T1000 (cell line): Measurements from ENCODE around the gene CHD9NB.
"Not testable (repeated sequence)": the region's sequence is repeated elsewhere in the genome, so short reads cannot be mapped to it uniquely, and the experiment has no call there.

Experiments used
- DNase-seq: peaks from one replicate; lab custom pipeline; 2025; ENCODE audit warnings: mixed read lengths; lab: John Stamatoyannopoulos, UW

CHD9NB gene

GRCh38 chr16:53056392-53056881, 3.7 kb upstream of the CHD9NB start:
- DNase-seq: no peak

GRCh38 chr16:53055541-53056391, 3.1 kb upstream of the CHD9NB start:
- peak; percentile 6 for DNase-seq

DNA sequence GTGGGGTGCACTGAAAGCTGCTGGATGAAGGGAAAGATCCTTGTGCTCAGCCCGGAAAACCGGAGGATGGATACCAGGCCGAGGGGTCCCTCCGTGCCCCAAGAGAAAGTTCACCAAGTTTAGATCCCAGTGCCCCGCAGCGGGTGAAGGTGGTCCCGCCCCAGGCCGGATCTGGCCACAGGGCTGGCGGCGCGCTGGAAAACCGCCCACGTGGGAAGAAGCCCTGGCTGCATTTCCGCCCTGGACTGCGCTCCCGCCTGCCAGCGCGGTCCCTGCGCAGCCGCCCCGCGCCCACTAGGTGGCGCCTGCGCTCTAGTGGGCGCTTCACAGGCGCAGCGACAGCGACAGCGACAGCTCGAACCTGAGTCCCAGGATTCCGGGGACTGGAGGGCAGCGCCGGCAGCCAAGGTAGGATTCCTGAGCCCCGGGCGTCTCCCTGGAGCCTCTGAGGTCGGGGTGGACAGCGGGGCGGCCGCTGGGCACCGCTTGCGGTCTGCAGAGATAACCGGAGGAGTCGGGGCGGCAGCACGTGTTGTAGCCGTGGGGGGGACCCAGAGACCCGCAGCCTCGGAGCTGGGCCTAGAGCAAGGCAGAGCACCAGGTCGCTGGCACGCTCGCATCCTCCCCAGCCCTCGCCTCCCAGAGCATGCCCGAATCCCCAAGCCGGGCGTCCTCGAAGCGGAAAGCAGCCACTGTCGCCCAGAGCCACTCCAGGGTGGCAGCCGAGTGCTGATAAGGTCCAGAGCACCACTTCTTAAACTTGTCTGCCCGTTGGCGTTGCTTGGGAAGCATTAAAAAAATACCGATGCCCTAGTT, 2.2 kb upstream of the CHD9NB start, which contains the start of gene CHD9:
Gene CHD9, plus strand, starts transcription at position 322 of the 816 bp plus-strand sequence. CDS start 101,099 bp downstream, outside the sequence.
- DNase-seq: peak; percentile 82

DNA sequence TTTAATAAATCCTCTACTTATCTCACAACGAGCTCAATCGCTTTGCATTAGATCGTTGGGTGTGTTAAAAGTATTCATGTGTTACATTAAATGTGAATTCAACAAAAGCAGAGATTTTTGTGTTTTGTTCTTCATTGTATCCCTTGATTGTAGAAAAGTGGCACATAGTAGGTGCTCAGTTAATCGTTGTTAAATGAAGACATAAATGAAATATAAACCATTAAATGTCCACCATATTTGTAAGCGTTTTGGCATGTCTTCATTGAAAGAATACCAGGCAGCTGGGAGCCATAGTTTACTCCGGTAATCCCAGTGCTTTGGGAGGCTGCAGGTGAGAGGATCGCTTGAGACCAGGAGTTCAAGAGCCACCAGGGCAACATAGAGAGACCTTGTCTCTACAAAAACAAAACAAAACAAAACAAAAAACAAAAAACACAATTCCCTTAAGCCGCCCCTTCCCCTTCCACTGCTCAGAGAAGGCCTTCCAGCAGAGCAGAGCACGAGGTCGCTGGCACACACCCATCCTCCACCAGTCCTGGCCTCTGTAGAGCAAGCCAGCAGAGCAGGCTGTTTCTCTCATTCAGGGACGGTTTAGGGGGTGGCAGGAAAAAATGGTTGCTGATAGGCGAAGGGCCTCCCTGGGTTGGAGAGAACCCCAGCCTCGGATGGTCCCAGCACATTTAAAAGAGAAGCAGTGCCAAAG, 1.4 kb upstream of the CHD9NB start:
- DNase-seq: no peak

DNA sequence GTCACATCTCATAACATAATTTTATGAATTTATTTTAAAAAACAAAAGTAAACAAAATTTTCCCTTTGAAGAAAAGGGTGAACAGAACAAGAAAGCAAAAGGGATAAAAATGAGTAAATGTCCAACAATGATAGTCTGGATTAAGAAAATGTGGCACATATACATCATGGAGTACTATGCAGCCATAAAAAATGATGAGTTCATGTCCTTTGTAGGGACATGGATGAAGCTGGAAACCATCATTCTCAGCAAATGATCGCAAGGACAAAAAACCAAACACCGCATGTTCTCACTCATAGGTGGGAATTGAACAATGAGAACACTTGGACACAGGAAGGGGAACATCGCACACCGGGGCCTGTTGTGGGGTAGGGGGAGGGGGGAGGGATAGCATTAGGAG, 1.4 kb downstream of the CHD9NB start:
- not testable (repeated sequence) for DNase-seq

- no peak for DNase-seq
Observed at GRCh38 chr16:53048139-53048915, 4.4 kb downstream of the CHD9NB start.

GRCh38 chr16:53047515-53047914, 5.2 kb downstream of the CHD9NB start:
- DNase-seq: not testable (repeated sequence)

DNA sequence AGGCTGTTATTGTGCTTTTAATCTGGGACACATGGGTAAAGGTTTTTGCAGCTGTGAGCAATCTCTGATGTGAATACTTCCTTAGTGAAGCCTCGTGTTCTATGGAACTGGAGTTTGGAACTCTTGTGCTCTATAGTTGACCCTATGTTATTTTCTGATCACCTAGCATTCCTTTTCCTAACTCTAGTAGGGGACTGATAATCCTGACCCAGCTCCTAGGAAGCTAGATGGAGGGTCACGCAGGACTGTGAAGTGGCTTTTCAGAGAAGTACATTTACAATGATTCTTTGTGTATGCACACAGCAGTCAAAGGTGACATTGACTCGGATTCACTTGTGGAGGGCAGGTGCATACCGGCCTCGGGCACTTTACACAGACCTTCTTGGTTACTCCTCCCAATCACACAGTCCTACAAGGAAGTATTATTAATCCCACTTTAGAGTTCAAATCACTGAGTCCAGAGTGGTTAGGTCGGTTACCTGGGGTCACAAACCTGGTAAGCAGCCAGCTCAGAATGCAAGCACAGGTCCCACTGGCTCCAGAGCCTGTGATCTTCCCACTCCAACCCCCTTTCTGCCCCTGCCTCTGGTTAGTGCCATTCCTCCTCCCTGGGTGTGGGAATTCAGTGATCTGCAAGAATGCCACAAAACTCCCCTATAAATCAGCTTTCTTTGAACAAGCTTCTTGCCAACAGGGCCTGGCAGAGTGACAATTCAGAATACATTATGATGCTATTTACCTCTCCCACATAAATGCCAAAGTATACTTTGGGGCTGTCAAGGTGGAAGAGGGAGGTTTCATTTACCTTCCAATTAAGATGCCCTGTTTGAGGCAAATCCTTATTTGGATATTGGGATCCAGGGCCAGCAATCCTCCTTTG, 7.1 kb downstream of the CHD9NB start:
- DNase-seq: no peak

DNA sequence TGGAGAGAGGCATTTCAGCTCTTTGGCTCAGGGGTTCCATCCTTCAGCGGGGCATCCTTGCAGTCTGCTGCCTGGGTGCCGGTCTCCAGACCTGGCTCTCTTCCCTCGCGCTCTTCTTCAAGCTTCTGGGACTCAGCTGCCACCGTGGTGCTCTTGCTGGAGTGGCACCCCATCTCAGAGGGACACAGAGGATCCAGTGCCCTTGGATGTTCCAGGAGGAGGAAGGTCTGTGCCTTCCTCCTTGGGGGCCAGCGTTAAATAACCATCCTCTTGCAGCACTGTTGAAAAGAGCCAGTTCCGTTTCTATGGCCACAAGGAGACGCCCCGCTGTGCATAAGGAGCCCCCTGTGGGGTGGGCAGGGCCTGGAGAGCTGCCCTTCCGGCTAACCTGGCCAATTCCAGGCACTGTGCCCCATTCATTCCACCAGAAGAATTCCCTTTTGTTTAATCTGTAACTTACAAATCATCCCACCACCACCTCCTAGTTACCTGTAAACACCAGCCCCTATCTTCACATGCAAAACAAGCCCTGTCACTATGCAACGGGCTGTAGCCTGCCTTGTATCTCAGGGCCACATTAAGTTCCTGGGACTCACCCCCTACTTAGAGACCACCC, 8.6 kb downstream of the CHD9NB start:
- no peak for DNase-seq

- DNase-seq: no peak
Observed at GRCh38 chr16:53043428-53043831, 9.3 kb downstream of the CHD9NB start.

DNA sequence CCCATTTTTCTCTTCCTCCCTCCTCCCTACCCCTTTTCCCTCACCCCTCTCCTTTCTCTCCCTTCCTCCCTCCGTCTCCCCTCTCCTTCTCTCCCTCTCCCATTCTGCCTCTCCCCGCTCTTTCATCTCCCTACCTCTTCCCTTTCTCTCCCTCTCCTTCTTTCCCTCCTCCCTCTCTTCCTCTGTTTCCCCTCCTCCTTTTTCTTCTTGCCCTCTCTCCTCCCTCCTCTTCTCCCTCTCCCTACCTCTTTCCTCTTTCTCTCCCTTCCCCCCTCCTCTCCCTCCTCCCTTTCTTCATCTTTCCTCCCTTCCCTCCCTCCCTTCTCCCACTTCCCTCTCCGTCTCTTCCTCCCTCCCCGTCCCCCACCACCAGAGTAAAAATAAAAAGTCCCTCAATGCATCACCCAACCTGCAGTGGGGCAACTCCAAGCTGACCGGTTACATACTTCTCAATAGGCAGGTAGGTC, 10.4 kb downstream of the CHD9NB start:
- no peak for DNase-seq

- no peak for DNase-seq
Observed at GRCh38 chr16:53041320-53042051, 11.2 kb downstream of the CHD9NB start.

DNA sequence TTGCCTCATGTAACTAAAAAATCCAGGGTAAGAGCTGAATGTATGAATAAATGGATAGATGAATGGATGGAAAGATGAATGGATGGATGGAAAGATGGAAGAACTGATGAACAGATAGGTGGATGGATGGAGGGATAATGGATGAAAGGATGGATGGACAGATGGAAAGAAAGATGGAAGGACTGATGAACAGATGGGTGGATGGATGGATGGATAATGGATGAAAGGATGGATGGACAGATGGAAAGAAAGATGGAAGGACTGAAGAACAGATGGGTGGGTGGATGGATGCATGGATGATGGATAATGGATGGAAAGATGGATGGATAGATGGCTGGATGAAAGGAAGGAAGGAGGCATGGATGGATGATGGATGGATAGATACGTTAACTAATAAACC, 11.9 kb downstream of the CHD9NB start:
- DNase-seq: no peak

DNA sequence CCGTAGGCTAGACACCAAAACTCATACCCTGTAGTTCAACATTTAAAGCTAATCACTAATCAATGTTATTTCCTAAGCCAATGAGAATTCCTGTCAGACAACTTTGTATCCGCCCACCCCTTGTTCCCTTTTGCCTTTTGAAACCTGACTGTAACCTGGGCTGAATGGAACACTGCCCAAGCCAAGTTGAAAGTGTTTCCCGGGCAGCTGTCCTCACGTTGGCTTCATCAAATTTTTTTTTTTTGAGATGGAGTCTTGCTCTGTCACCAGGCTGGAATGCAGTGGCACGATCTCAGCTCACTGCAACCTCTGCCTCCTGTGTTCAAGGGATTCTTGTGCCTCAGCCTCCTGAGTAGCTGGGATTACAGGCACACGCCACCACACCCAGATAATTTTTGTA, 16.0 kb downstream of the CHD9NB start:
- not testable (repeated sequence) for DNase-seq

GRCh38 chr16:53036066-53036465, 16.6 kb downstream of the CHD9NB start:
- no peak for DNase-seq

DNA sequence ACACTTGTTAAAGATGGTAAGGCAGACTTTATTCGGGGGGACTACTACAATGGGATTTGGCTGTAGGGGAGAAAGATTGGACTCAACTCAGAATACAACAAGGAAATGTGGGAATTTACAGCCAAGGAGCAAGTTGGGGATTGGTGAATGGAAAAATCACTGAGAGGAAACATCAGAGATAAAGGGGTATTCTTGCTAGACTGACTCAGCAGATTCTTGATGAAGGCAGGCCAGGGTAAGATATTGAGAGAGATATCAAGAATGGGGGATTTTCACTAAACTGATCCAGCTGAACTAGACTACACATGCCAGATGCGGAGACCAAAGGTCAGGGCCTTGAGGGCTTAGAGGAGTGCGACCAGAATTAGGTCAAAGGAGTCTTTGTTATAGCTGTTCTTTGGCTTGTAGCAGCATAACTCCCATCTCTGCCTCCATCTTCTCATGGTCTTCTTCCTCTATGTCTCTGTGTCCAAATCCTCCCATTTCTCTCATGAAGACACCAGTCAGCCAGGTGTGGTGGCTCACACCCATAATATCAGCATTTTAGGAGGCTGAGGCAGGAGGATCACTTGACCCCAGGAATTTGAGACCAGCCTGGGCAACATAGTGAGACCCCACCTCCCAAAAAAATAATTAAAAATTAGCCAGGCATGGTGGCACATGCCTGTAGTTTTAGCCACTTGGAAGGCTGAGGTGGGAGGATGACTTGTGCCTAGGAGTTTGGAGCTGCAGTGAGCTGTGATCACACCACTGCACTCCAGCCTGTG, 17.3 kb downstream of the CHD9NB start:
- no peak for DNase-seq

DNA sequence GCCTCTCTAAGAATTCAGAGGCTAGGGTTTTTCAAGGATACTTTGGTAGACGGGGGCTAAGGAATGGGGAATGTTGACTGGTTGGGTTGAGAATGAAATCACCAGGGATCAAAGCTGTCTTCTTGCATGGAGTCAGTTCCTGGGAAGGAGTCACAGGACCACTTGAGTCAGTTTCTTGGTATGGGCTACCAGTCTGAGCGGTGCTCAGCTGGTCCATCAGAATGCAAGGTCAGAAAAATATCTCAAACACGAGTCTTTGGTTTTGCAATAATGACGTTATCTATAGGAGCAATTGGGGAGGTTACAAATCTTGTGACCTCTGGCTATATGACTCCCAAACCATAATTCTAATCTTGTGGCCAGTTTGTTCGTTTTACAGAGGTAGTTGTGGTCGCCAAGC, 18.4 kb downstream of the CHD9NB start:
- no peak for DNase-seq

- DNase-seq: no peak
Observed at GRCh38 chr16:53031323-53031942, 21.3 kb downstream of the CHD9NB start.
